ENCODE data around the gene AKR1C2. TPM values are rescaled to one million over a fixed set of nuclear protein-coding genes. Genes with fewer than 3 reads are reported as not detected.
"Not testable (repeated sequence)": the region's sequence is repeated elsewhere in the genome, so short reads cannot be mapped to it uniquely, and the experiment has no call there.

AKR1C2 gene
- total and polyA plus RNA-seq, 12 donors, result 3.5 to 27.4 (median 10.3) TPM

GRCh38 chr10:4942931-4943330, 60.7 kb downstream of the AKR1C2 start:
- H3K4me1 ChIP-seq (replicated peaks in 1 of 2), result peaks cover 2 to 26% of the 10 kb centered on the region in 2 donors
- H3K36me3 ChIP-seq (replicated peaks in 1 of 2); H3K27me3 ChIP-seq; H3K9me3 ChIP-seq (replicated peaks in 1 of 3); intact Hi-C loops (cut with DNase I); H3K4me3 ChIP-seq: not testable (repeated sequence)
- peak overlapping the region in 1 of 5 donors; percentile 29 for H3K27ac ChIP-seq
- TF ChIP-seq, protein P1, sequence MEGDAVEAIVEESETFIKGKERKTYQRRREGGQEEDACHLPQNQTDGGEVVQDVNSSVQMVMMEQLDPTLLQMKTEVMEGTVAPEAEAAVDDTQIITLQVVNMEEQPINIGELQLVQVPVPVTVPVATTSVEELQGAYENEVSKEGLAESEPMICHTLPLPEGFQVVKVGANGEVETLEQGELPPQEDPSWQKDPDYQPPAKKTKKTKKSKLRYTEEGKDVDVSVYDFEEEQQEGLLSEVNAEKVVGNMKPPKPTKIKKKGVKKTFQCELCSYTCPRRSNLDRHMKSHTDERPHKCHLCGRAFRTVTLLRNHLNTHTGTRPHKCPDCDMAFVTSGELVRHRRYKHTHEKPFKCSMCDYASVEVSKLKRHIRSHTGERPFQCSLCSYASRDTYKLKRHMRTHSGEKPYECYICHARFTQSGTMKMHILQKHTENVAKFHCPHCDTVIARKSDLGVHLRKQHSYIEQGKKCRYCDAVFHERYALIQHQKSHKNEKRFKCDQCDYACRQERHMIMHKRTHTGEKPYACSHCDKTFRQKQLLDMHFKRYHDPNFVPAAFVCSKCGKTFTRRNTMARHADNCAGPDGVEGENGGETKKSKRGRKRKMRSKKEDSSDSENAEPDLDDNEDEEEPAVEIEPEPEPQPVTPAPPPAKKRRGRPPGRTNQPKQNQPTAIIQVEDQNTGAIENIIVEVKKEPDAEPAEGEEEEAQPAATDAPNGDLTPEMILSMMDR (IDR thresholded peaks at IDR 0.05), result peak in 3 of 6 experiments; percentile 10 to 24 (median 15)
- WGBS, 4 donors, result 68 to 87% (median 78%) methylated on average over 2 of the region's 2 CpGs
- DNase-seq, result peak in 2 of 7 donors; percentile 5 to 56

DNA sequence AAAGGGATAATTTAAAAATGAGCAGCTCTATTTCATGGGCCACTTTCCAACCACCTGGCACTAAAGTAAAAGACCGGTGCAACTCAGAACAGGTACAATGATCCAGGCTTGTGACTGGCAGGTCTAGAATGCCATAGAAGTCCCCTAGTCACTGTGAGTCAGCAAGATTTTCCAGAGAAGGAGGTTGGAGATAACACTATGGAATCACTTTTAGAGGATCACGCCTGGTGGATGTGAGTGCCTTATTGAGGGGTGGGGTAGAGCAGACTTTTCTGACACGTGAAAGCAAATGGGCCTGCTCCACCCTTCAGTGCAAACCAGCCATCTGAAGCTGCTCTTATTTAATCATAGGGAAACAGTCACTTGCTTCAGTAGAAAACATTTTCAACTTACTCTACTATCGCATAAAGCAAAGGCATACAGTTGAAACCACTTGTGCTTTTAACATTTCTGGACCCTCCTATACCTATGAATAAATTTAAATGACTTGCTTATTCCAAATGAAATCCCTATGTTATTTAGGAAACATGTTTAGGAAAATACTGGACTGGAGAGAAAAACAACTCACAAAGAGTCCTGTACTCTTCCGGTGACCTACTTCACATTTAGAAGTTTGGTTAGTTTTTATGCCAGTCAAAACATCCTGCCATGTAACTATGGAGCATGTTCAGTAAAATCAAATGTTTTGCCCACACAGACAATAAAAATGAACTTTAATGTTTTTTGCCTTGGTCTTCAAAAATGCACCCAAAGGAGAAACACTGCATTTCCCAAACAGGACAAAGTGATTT, 61.9 kb downstream of the AKR1C2 start:
- Histone ChIP-seq H3K9me3 (replicated peaks in 1 of 3) (no peaks in the 10 kb centered on the region), H3K36me3 (replicated peaks in 1 of 2) (no peaks in the 10 kb centered on the region), H3K4me3 (no peak overlapping the region), H3K27me3 (no peaks in the 10 kb centered on the region), H3K27ac (peak overlapping the region in 2 of 5 donors; percentile 12 to 47), H3K4me1 (replicated peaks in 1 of 2) (peaks cover 0 to 16% of the 10 kb centered on the region in 2 donors)
- TF ChIP-seq POLR2A (IDR thresholded peaks at IDR 0.05), result no peak
- TF ChIP-seq, protein P1 (IDR thresholded peaks at IDR 0.05), result no peak
- 76 to 81% (median 77%) methylated on average over 5 of the region's 5 CpGs for WGBS, 4 donors
- DNase-seq, result no peak
- intact Hi-C loops (cut with DNase I), result no loop called here

- H3K9me3 ChIP-seq (replicated peaks in 1 of 3); H3K27me3 ChIP-seq; DNase-seq; H3K36me3 ChIP-seq (replicated peaks in 1 of 2); intact Hi-C loops (cut with DNase I); H3K27ac ChIP-seq; H3K4me3 ChIP-seq: not testable (repeated sequence)
- H3K4me1 ChIP-seq (replicated peaks in 1 of 2), result peaks cover 0 to 16% of the 10 kb centered on the region in 2 donors
- 97 to 100% (median 98%) methylated on average over 2 of the region's 2 CpGs for WGBS, 4 donors
Measured at GRCh38 chr10:4940909-4941308, 62.7 kb downstream of the AKR1C2 start.

GRCh38 chr10:4940073-4940428, 63.6 kb downstream of the AKR1C2 start:
- H3K27me3 ChIP-seq; DNase-seq; H3K9me3 ChIP-seq (replicated peaks in 1 of 3); H3K36me3 ChIP-seq (replicated peaks in 1 of 2); H3K4me3 ChIP-seq; H3K27ac ChIP-seq; intact Hi-C loops (cut with DNase I): not testable (repeated sequence)
- peaks cover 0 to 16% of the 10 kb centered on the region in 2 donors for H3K4me1 ChIP-seq (replicated peaks in 1 of 2)
- 77 to 87% (median 81%) methylated on average over 6 of the region's 6 CpGs for WGBS, 4 donors

- 72 to 79% (median 74%) methylated on average over 7 of the region's 7 CpGs for WGBS, 4 donors
- no peak overlapping the region for H3K27ac ChIP-seq
- no peak for DNase-seq
- H3K4me3 ChIP-seq, result no peak overlapping the region
- intact Hi-C loops (cut with DNase I), result no loop called here
- no peak for TF ChIP-seq POLR2A (IDR thresholded peaks at IDR 0.05)
- TF ChIP-seq, protein P1 (IDR thresholded peaks at IDR 0.05), result no peak
- H3K36me3 ChIP-seq (replicated peaks in 1 of 2), result no peaks in the 10 kb centered on the region
- no peaks in the 10 kb centered on the region for H3K27me3 ChIP-seq
- H3K4me1 ChIP-seq (replicated peaks in 1 of 2), result peaks cover 0 to 16% of the 10 kb centered on the region in 2 donors
- H3K9me3 ChIP-seq (replicated peaks in 1 of 3), result no peaks in the 10 kb centered on the region
Measured at GRCh38 chr10:4939224-4940072, 64.2 kb downstream of the AKR1C2 start.

All from adrenal gland (tissue), 12 donors.